GM18519 (cell line): ENCODE measurements around the gene FYN.
A peak's percentile ranks its signal among the peaks of the same experiment; 100 is the strongest.

ENCODE experiments used
- ATAC-seq: cut with Tn5 transposase; IDR thresholded peaks from one replicate; pipeline ENCODE4 v1.9.1; 2021; ENCODE audit warnings: mild to moderate bottlenecking, moderate library complexity; ENCODE audit not compliant: unreplicated experiment, low FRiP score

FYN gene

GRCh38 chr6:111812060-111813038, 60.9 kb downstream of the FYN start:
- ATAC-seq = no peak

GRCh38 chr6:111810294-111811131, 62.7 kb downstream of the FYN start:
- no peak for ATAC-seq

DNA sequence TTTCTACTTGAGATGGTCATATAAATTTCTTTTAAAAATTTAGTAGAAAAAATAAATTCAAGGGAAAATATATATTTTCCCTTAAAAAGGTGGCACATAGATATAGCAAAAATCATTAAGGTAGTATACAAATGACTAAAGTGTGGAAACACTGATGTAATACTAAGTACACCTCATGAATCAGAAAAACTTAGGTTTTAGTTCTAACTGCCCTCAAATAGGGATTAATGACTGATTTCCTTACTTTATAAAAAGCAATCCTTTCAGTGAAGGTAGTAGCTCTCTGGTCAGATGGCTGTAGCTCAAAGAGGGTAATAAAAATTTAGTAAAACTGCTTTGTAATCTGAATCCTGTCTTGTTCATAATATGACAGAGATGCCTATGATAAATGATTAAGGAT, 63.5 kb downstream of the FYN start:
- no peak for ATAC-seq

- no peak for ATAC-seq
Observed at GRCh38 chr6:111809264-111809663, 64.0 kb downstream of the FYN start.

- ATAC-seq = no peak
Observed at GRCh38 chr6:111808493-111808892, 64.8 kb downstream of the FYN start.

GRCh38 chr6:111806561-111807497, 66.4 kb downstream of the FYN start:
- no peak for ATAC-seq

DNA sequence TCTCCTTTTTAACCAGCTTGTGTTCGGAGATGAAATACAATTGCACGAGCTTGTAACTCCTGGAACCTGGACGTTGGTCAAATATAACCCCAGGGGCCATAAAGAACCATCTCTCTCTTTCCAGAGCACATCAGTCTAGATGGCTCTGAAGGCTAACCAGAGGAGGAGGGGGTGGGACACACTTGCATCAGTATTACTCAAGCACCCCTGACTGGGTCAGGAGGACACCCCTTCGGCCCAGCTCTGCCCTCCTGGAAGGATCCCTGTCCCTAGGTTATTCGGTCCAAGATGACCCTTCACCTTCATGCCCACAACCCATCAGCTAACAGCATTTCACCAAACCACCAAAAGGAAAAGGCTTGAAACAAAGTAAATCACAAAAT, 67.1 kb downstream of the FYN start:
- no peak for ATAC-seq

DNA sequence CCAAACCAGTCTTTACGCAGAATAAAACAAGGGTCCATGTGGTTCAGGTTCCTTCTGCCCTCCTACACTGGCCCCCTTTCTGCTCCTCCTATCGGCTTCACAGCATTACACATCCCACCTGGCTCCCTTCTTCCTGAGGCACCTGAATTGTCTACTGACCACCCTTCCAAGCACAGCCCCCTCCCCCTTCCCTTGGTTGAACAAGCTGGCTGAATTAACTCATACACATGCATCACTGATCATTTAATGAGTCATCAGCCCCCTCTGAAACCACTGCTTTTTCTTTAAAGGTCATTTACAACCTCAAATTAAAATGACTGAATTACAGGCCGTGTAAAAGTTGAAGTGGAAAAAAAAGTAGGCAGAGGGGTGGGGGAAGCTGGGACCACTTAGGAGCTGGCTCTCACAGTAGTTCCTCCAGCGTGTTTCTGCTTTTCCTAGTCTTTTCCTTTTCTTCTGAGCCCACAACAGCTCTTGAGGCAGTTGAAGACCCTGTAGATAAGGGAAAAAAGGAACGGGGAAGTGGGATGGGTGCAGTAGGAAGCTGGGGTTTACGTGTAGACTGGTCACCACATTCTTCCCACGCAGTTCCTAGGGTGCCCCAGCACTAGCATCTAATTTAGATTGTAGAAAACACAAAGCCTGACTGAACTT, 67.6 kb downstream of the FYN start:
- ATAC-seq = no peak

GRCh38 chr6:111804627-111805235, 68.5 kb downstream of the FYN start:
- ATAC-seq = peak; percentile 67

DNA sequence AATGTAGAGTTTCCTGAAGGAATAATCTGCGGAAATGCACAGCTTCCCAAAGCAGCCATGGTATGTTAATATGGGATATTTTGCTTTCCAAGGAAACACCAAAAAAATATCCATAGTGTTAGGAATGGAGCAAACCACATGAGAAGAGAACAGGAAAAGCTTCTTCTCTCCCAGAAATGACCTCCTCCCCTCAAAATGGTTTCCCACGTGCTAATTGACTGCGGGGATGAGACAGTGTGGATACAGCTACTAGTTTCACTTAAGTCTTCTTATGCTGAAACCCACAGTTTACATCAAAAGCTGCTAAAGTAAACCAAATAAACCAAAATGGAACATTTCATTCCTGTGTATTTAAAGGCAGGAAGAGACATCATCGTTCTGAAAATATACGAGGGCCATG, 69.4 kb downstream of the FYN start:
- no peak for ATAC-seq

- no peak for ATAC-seq
Observed at GRCh38 chr6:111803371-111803770, 69.9 kb downstream of the FYN start.

DNA sequence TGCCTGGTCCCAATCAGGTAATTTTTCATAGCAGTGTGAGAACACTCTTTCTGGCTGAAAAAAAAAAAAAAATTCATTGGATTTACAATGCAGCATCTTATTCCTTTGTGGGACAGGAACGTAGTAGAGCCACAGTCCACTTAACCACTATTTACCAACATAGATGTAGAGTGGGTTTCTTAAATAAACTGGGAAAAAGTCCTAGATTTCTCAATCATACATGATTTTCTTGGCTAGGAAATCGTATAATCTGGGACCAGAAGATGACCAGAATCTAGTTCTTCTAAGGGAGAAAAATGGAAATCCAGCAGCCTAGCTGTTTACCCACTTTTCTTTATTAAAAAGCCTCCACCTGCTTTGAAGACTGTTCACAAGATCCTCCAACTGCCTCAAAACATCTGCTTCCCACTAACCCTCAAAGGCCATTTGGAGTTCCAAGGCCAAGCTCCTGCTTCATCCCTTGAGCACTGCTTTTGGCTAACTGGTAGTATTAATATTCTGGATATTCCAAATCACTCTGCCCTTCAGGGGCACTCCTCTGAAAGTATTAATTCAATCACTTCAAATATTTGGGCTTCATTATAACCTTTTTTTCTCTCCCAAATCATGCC, 70.4 kb downstream of the FYN start:
- ATAC-seq = no peak

DNA sequence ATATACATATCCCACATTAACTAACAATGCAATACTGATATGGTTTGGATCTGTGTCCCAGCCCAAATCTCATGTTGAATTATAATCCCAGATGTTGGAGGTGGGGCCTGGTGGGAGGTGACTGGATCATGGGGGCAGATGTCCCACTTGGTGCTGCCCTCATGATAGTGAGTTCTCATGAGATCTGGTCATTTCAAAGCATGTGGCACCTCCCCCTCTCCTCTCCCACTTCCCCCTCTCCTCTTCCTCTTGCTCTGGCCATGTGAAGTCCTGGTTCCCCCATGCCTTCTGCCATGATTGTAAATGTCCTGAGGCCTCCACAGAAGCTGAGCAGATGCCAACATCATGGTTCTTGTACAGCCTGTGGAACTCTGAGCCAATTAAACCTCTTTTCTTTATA, 71.2 kb downstream of the FYN start:
- no peak for ATAC-seq

- ATAC-seq = no peak
Observed at GRCh38 chr6:111800821-111801220, 72.4 kb downstream of the FYN start.

DNA sequence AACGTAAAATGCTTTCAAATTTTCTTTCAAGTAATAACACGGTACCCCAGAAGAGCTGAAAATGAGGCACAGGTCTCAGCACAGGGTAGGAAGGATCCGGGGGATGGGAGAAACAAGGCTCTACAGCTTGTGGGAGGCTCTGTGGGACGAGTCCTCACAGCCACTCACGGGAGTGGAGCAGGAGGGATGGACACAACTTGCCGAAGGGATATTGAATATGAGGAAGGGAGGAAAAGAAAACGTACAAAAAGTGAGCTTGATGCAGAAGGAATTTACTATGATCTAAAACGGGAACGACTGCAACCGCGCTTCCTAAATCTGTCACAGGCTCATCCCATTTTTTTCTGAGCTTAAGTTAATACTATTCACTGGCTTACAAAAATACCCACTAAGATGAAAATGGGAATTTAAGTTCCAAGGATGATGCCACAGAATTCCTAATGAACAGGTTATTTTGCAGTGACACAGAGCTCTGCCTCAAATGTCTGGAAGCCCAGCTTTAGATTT, 72.9 kb downstream of the FYN start:
- ATAC-seq = no peak

GRCh38 chr6:111799576-111800258, 73.5 kb downstream of the FYN start:
- ATAC-seq = no peak

DNA sequence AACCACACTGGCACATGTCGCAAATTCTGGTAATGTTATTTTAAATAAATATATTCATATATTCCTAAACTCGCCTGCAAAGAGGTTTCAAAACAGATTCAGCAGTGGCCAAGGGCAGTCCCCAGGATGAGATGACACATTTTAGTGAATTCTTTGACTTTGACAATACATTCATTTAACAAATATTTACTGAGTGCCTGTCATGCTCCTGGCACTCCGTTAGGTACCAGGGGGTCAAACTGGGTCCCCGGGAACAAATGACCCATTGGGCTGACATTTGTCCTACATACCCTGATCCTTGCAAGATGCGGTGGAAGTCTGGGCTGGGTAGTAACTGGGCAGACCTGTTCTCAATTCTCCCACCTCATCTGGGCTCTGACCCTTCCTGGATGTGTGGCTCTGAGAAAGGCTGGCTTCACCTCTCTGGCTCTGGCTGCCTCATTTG, 74.9 kb downstream of the FYN start:
- ATAC-seq = no peak

GRCh38 chr6:111796310-111796918, 76.8 kb downstream of the FYN start:
- no peak for ATAC-seq
